ENCODE data around the gene STEAP2. TPM values are rescaled to one million over a fixed set of nuclear protein-coding genes. Genes with fewer than 3 reads are reported as not detected.

Gene STEAP2
- total RNA-seq, 1 experiment from 2014 or later = 13.4 TPM

- ATAC-seq (no peak), DNase-seq (ENCODE audit: low read depth, low spot score) (no peak)
- Histone ChIP-seq H4K20me1 (ENCODE audit: insufficient read depth) (no peaks in the 10 kb centered on the region), H3K9me2 (ENCODE audit: insufficient read depth) (no peaks in the 10 kb centered on the region), H3K27me3 (ENCODE audit: insufficient read depth, low read length) (no peaks in the 10 kb centered on the region), H3K9ac (ENCODE audit: low read length) (no peak overlapping the region), H3K4me2 (ENCODE audit: low read length) (no peak overlapping the region), H3K27ac (ENCODE audit: low read depth, low read length) (no peak overlapping the region), H2AFZ (ENCODE audit: low read depth, low read length, poor library complexity, severe bottlenecking) (peak overlapping the region; percentile 36), H3K36me3 (ENCODE audit: control insufficient read depth in 1 of 2, insufficient read depth in 2 of 2, low read length in 2 of 2) (no peaks in the 10 kb centered on the region), H3K4me3 (replicated peaks in 1 of 2; ENCODE audit: low read depth in 1 of 2, low read length in 2 of 2) (no peak overlapping the region), H3K79me2 (ENCODE audit: insufficient read depth, low read length) (no peaks in the 10 kb centered on the region), H3K9me3 (ENCODE audit: control insufficient read depth in 1 of 2, insufficient read depth in 1 of 2, low read depth in 1 of 2, low read length in 2 of 2) (no peaks in the 10 kb centered on the region), H3K4me1 (ENCODE audit: control insufficient read depth in 1 of 2, insufficient read depth in 2 of 2, low read length in 2 of 2) (peaks cover 0 to 6% of the 10 kb centered on the region in 2 experiments; a peak in 2 of 4 replicates)
- no TSS peak for BruUV-seq (replicated peaks)
- TF ChIP-seq SP1 (IDR thresholded peaks at IDR 0.05; ENCODE audit: low read depth) = no peak
- no peak for TF ChIP-seq EZH2phosphoT487 (IDR thresholded peaks at IDR 0.05; ENCODE audit: borderline replicate concordance)
- no peak for TF ChIP-seq JUND (IDR thresholded peaks at IDR 0.05)
- TF ChIP-seq EGR1 (IDR thresholded peaks at IDR 0.05; ENCODE audit: low read depth) = no peak
- no peak for TF ChIP-seq ZFX (IDR thresholded peaks at IDR 0.05)
- no peak for TF ChIP-seq POLR2AphosphoS5 (IDR thresholded peaks at IDR 0.05; ENCODE audit: low read depth, low read length)
- TF ChIP-seq CBX3 (IDR thresholded peaks at IDR 0.05; ENCODE audit: low read depth) = no peak
- TF ChIP-seq ATF3 (IDR thresholded peaks at IDR 0.05) = no peak
- TF ChIP-seq REST (IDR thresholded peaks at IDR 0.05; ENCODE audit: low read depth) = no peak
- no peak for TF ChIP-seq POLR2A (IDR thresholded peaks at IDR 0.05; ENCODE audit: borderline replicate concordance, extremely low read depth, insufficient read depth, insufficient read length)
- TF ChIP-seq TCF7L2 (IDR thresholded peaks at IDR 0.05; ENCODE audit: borderline replicate concordance, extremely low read depth, insufficient read depth, insufficient read length) = no peak
- ChIA-PET POLR2A (interaction anchor here (1.3 kb wide), 1 partner anchor 9 kb away, joined by 4 read pairs; no protein-coding TSS in a partner anchor), CTCF (interaction anchor here (1.6 kb wide), 1 partner anchor 24 kb away, joined by 5 read pairs; the partner anchor contains the start of gene STEAP2), RAD21 (ENCODE audit: low non-redundant PET in 1 of 2, low total read pairs in 2 of 2, uncharacterized antibody in 2 of 2, unreplicated experiment in 2 of 2) (no interaction called here)
- intact Hi-C loops (cut with micrococcal nuclease) = no loop called here
These were observed 24.0 kb upstream of the STEAP2 start for GRCh38 chr7:90187507-90188050.

Data from HCT116 (cell line).